Activated T-helper 2 cell treated with anti-CD3 and anti-CD28 coated beads, Interferon-gamma antibody, Interleukin-2, Interleukin-4, amounts not matched to agents 10 μg/mL and 5 μg/mL and 100 μg/mL, durations not matched to agents 14 hours and 24 hours and 36 hours (primary cell): ENCODE results near the gene PROSER3. TPM values are rescaled to one million over a fixed set of nuclear protein-coding genes. Genes with fewer than 3 reads are reported as not detected.
"Not testable (repeated sequence)": the region's sequence is repeated elsewhere in the genome, so short reads cannot be mapped to it uniquely, and the experiment has no call there.

Experiments
- DNase-seq: peaks from one replicate; pipeline ENCODE4 v3.0.0; 2021; ENCODE audit warnings: low spot score
- H3K27ac Mint-ChIP-seq: one replicate; pipeline ENCODE4 v1.8.0; 2021; ENCODE audit warnings: mixed read lengths
- H3K27me3 Mint-ChIP-seq: one replicate; pipeline ENCODE4 v1.8.0; 2021; ENCODE audit warnings: low read depth, mixed read lengths
- H3K36me3 Mint-ChIP-seq: one replicate; pipeline ENCODE4 v1.8.0; 2021; ENCODE audit warnings: low read depth, mixed read lengths
- H3K4me1 Mint-ChIP-seq: one replicate; pipeline ENCODE4 v1.8.0; 2021; ENCODE audit warnings: low read depth, mixed read lengths
- H3K4me3 Mint-ChIP-seq: one replicate; pipeline ENCODE4 v1.8.0; 2021; ENCODE audit warnings: low read depth, mild to moderate bottlenecking, moderate library complexity, mixed read lengths
- H3K9me3 Mint-ChIP-seq: one replicate; pipeline ENCODE4 v1.8.0; 2021; ENCODE audit warnings: mixed read lengths
- intact Hi-C: fragments of 100-400 bp; cut with micrococcal nuclease; formaldehyde crosslinking; loops from one replicate; pipeline ENCODE4 v1.15.1; 2023
- total RNA-seq: library from RNA; stranded (reverse); gene quantifications from 2 replicates; pipeline ENCODE4 v1.2.3, GENCODE V29; 2022

The PROSER3 gene
- total RNA-seq, 1 donor from 2014 or later: 41.2 TPM

GRCh38 chr19:35716801-35717664 lies 40.9 kb upstream of the PROSER3 start:
- peak overlapping the region; percentile 92 for H3K27ac Mint-ChIP-seq
- H3K4me1 Mint-ChIP-seq: peaks cover 35% of the 10 kb centered on the region
- peak overlapping the region; percentile 94 for H3K4me3 Mint-ChIP-seq
- no peaks in the 10 kb centered on the region for H3K9me3 Mint-ChIP-seq
- peak; percentile 97 for DNase-seq
- no peaks in the 10 kb centered on the region for H3K27me3 Mint-ChIP-seq
- H3K36me3 Mint-ChIP-seq: peaks cover 65% of the 10 kb centered on the region
- intact Hi-C loops: loop anchor here (1.0 to 5.0 kb wide), 8 partner anchors 14 to 450 kb away; partner anchors contain the start of genes ARHGAP33, PROSER3, PSENEN and U2AF1L4

DNA sequence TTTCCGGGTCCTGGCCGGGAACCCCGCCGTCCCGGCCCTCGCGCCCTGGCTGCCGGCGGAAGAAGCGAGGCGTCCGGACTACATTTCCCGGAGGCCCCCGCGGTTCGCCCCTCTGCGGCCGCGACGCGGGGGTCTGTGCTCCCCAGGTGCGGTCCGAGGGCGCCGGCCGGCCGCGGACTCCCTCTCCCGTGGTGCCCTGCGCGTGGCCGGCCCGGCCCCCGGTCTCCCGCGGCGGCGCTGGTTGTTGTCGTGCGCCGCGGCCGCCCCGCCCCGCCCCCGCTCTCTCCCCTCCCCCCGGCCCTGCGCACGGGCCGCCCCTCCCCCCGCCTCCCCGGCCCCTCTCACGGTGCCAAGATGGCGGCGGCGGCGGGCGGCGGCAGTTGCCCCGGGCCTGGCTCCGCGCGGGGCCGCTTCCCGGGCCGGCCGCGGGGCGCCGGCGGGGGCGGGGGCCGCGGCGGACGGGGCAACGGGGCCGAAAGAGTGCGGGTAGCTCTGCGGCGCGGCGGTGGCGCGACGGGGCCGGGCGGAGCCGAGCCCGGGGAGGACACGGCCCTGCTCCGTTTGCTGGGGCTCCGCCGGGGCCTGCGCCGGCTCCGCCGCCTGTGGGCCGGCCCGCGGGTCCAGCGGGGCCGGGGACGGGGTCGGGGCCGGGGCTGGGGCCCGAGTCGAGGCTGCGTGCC lies 40.2 kb upstream of the PROSER3 start, which contains the start of gene KMT2B:
KMT2B (plus strand) TSS at position 339 of the 680 bp plus-strand sequence; CDS start at position 355, 16 bp downstream.
- peaks cover 73% of the 10 kb centered on the region for H3K36me3 Mint-ChIP-seq
- H3K9me3 Mint-ChIP-seq: no peaks in the 10 kb centered on the region
- peak within 1 kb of the TSS; percentile 92 for H3K27ac Mint-ChIP-seq
- peak within 1 kb of the TSS; percentile 94 for H3K4me3 Mint-ChIP-seq
- intact Hi-C loops: loop anchor here (1.0 to 5.0 kb wide), 8 partner anchors 15 to 451 kb away; partner anchors contain the start of genes ARHGAP33, PROSER3, PSENEN and U2AF1L4
- no peaks in the 10 kb centered on the region for H3K27me3 Mint-ChIP-seq
- DNase-seq: no peak
- peaks cover 28% of the 10 kb centered on the region for H3K4me1 Mint-ChIP-seq

DNA sequence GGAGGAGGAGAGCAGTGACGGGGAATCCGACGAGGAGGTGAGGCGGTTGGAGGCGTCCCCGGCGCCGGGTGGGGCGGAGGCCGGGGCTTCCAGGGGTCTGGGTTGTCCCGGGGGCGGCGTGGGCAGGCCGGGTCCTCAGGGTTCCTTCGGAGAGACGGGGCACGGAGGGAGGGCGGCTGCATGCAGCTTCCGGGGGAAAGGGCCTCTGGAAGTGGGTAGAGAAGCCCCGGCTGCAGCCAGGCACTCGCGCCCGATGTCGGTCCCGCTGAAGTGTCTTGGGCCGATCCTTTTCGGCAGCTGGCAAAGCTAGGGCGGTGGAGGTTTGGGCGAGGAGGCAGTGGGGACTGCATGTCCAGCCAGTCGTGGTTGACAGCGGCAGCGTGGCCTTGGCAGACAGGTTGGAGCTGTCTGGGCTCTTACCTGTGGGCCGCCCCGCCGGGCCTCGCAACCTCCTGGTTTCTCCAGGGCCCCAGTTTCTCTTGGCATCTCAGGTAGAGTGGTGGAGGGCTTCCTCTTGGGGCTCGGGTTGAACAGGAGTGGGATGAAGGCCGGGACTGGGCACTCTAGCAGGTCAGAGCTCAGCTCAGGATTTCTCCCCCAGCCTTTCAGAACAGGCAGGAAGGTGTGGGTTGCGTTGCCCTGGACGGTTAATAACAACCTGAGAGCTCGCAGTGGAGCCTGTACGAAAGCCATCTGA lies 39.5 kb upstream of the PROSER3 start:
- H3K27me3 Mint-ChIP-seq: no peaks in the 10 kb centered on the region
- H3K9me3 Mint-ChIP-seq: no peaks in the 10 kb centered on the region
- peak overlapping the region; percentile 85 for H3K27ac Mint-ChIP-seq
- peaks cover 77% of the 10 kb centered on the region for H3K36me3 Mint-ChIP-seq
- DNase-seq: peak; percentile 48
- H3K4me3 Mint-ChIP-seq: peak overlapping the region; percentile 94
- H3K4me1 Mint-ChIP-seq: peaks cover 26% of the 10 kb centered on the region
- intact Hi-C loops: loop anchor here (5.0 kb wide), 1 partner anchor 451 kb away; the partner anchor contains the start of gene USF2

- intact Hi-C loops: loop anchor here (5.0 kb wide), 1 partner anchor 452 kb away; the partner anchor contains the start of gene USF2
- peak overlapping the region; percentile 85 for H3K27ac Mint-ChIP-seq
- H3K27me3 Mint-ChIP-seq: no peaks in the 10 kb centered on the region
- H3K36me3 Mint-ChIP-seq: peaks cover 76% of the 10 kb centered on the region
- peaks cover 22% of the 10 kb centered on the region for H3K4me1 Mint-ChIP-seq
- H3K9me3 Mint-ChIP-seq: no peaks in the 10 kb centered on the region
- no peak for DNase-seq
- H3K4me3 Mint-ChIP-seq: peak overlapping the region; percentile 94
These were observed 38.4 kb upstream of the PROSER3 start for GRCh38 chr19:35719402-35720162.

DNA sequence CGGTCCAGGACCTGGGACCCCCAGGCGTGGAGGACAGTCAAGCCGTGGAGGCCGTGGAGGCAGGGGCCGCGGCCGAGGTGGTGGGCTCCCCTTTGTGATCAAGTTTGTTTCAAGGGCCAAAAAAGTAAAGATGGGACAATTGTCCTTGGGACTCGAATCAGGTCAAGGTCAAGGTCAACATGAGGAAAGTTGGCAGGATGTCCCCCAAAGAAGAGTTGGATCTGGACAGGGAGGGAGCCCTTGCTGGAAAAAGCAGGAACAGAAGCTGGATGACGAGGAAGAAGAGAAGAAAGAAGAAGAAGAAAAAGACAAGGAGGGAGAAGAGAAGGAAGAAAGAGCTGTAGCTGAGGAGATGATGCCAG lies 37.8 kb upstream of the PROSER3 start:
- H3K36me3 Mint-ChIP-seq: peaks cover 74% of the 10 kb centered on the region
- DNase-seq: no peak
- H3K9me3 Mint-ChIP-seq: no peaks in the 10 kb centered on the region
- intact Hi-C loops: no loop called here
- peak overlapping the region; percentile 70 for H3K27ac Mint-ChIP-seq
- H3K4me1 Mint-ChIP-seq: peaks cover 17% of the 10 kb centered on the region
- H3K4me3 Mint-ChIP-seq: peak overlapping the region; percentile 58
- no peaks in the 10 kb centered on the region for H3K27me3 Mint-ChIP-seq

- H3K27ac Mint-ChIP-seq: no peak overlapping the region
- intact Hi-C loops: no loop called here
- no peak overlapping the region for H3K4me3 Mint-ChIP-seq
- H3K4me1 Mint-ChIP-seq: peaks cover 16% of the 10 kb centered on the region
- no peak for DNase-seq
- peaks cover 74% of the 10 kb centered on the region for H3K36me3 Mint-ChIP-seq
- H3K27me3 Mint-ChIP-seq: no peaks in the 10 kb centered on the region
- no peaks in the 10 kb centered on the region for H3K9me3 Mint-ChIP-seq
These were observed 37.3 kb upstream of the PROSER3 start for GRCh38 chr19:35720648-35721047.

DNA sequence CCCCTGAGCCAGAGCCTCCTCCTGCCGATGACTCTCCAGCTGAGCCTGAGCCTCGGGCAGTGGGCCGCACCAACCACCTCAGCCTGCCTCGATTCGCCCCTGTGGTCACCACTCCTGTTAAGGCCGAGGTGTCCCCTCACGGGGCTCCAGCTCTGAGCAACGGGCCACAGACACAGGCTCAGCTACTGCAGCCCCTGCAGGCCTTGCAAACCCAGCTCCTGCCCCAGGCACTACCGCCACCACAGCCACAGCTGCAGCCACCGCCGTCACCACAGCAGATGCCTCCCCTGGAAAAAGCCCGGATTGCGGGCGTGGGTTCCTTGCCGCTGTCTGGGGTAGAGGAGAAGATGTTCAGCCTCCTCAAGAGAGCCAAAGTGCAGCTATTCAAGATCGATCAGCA lies 36.6 kb upstream of the PROSER3 start:
- Mint-ChIP-seq H3K36me3 (peaks cover 74% of the 10 kb centered on the region), H3K4me3 (peak overlapping the region; percentile 13), H3K27me3 (no peaks in the 10 kb centered on the region), H3K27ac (no peak overlapping the region), H3K4me1 (peaks cover 9% of the 10 kb centered on the region), H3K9me3 (no peaks in the 10 kb centered on the region)
- no peak for DNase-seq
- intact Hi-C loops: no loop called here

- Mint-ChIP-seq H3K4me3 (no peak overlapping the region), H3K27me3 (no peaks in the 10 kb centered on the region), H3K27ac (no peak overlapping the region), H3K9me3 (no peaks in the 10 kb centered on the region), H3K36me3 (peaks cover 78% of the 10 kb centered on the region), H3K4me1 (peaks cover 9% of the 10 kb centered on the region)
- DNase-seq: no peak
- intact Hi-C loops: no loop called here
These were observed 35.5 kb upstream of the PROSER3 start for GRCh38 chr19:35722461-35722860.

GRCh38 chr19:35722897-35723296 lies 35.1 kb upstream of the PROSER3 start:
- Mint-ChIP-seq H3K36me3 (peaks cover 81% of the 10 kb centered on the region), H3K4me1 (peaks cover 9% of the 10 kb centered on the region), H3K27ac (no peak overlapping the region), H3K9me3 (no peaks in the 10 kb centered on the region), H3K27me3 (no peaks in the 10 kb centered on the region), H3K4me3 (no peak overlapping the region)
- DNase-seq: no peak
- intact Hi-C loops: no loop called here

DNA sequence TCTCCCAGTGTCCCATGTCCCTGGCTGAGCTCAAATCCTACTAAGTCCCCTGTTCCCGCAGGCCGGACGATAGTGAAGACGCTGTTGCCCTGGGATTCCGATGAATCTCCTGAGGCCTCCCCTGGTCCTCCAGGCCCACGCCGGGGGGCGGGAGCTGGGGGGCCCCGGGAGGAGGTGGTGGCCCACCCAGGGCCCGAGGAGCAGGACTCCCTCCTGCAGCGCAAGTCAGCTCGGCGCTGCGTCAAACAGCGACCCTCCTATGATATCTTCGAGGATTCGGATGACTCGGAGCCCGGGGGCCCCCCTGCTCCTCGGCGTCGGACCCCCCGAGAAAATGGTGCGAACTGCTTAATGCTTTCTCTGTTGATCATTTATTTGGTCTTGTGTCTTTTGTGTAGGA lies 34.3 kb upstream of the PROSER3 start:
- Mint-ChIP-seq H3K27ac (no peak overlapping the region), H3K27me3 (no peaks in the 10 kb centered on the region), H3K4me3 (no peak overlapping the region), H3K36me3 (peaks cover 88% of the 10 kb centered on the region), H3K4me1 (peaks cover 9% of the 10 kb centered on the region), H3K9me3 (no peaks in the 10 kb centered on the region)
- DNase-seq: no peak
- intact Hi-C loops: no loop called here

DNA sequence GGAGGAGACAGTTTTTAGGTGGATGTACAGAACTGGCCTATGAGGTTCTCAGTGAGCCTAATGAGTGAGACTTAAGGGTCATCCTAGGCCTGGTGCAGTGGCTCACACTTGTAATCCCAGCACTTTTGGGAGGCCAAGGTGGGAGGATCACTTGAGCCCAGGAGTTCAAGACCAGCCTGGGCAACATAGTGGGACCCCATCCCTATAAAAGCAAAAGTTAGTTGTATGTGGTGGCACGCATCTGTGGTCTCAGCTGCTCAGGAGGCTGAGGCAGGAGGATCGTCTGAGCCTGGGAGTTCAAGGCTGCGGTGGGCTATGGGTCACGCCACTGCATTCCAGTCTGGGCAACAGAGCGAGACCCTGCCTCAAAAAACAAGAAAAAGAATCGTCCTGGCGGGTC lies 33.8 kb upstream of the PROSER3 start:
- DNase-seq, H3K27me3 Mint-ChIP-seq, H3K4me1 Mint-ChIP-seq, H3K9me3 Mint-ChIP-seq, H3K27ac Mint-ChIP-seq, intact Hi-C loops, H3K4me3 Mint-ChIP-seq: not testable (repeated sequence)
- H3K36me3 Mint-ChIP-seq: peaks cover 88% of the 10 kb centered on the region

GRCh38 chr19:35724560-35724959 lies 33.4 kb upstream of the PROSER3 start:
- intact Hi-C loops: no loop called here

More at GRCh38 chr19:35724560-35724959, 33.4 kb upstream of the PROSER3 start:
- Mint-ChIP-seq H3K36me3 (peaks cover 88% of the 10 kb centered on the region), H3K9me3 (no peaks in the 10 kb centered on the region), H3K4me1 (peaks cover under 1% of the 10 kb centered on the region), H3K27me3 (no peaks in the 10 kb centered on the region), H3K4me3 (no peak overlapping the region), H3K27ac (no peak overlapping the region)
- no peak for DNase-seq
